PC-3 (cell line): ENCODE results near the gene MARK2. TPM values are rescaled to one million over a fixed set of nuclear protein-coding genes. Genes with fewer than 3 reads are reported as not detected.

Source experiments
- ATAC-seq: fragments of 200-7000 bp; cut with Tn5 transposase; 2 replicates; pipeline ENCODE4 v1.9.1; 2020; ENCODE audit warnings: mild to moderate bottlenecking, moderate library complexity
- BruUV-seq: library from RNA; stranded (reverse); fragments of 400-500 nt; replicated peaks from 2 replicates; lab custom pipeline; 2021; lab: Mats Ljungman, UMichigan
- CTCF ChIA-PET: fragments of 300-600 bp; sonication (Branson Sonifier 250); formaldehyde crosslinking; loops from one replicate; lab custom pipeline; 2022; ENCODE audit warnings: antibody characterized with exemption; lab: Charles Lee
- POLR2A ChIA-PET: fragments of 300-600 bp; sonication (Branson Sonifier 250); formaldehyde crosslinking; loops from one replicate; lab custom pipeline; 2022; ENCODE audit warnings: antibody characterized with exemption; ENCODE audit not compliant: unreplicated experiment; lab: Charles Lee
- DNase-seq: peaks from one replicate; pipeline ENCODE4 v3.0.0-alpha.2; 2015
- H2AFZ ChIP-seq: fragments of 300-600 bp; sonication (generic); 2 replicates; pipeline ENCODE4 v1.6.0; 2016; ENCODE audit warnings: antibody characterized with exemption, low read length
- H3F3A ChIP-seq: fragments of 300-600 bp; sonication (generic); one replicate; pipeline ENCODE4 v1.6.0; 2017; ENCODE audit warnings: antibody characterized with exemption, low read length, control low read depth, mild to moderate bottlenecking; ENCODE audit not compliant: unreplicated experiment
- H3K27ac ChIP-seq: fragments of 300-600 bp; sonication (generic); 2 replicates; pipeline ENCODE4 v1.5.1; 2016; ENCODE audit warnings: mild to moderate bottlenecking, low read length
- H3K27me3 ChIP-seq: fragments of 300-600 bp; sonication (generic); 2 replicates; pipeline ENCODE4 v1.6.1; 2016; ENCODE audit warnings: low read length, mixed read lengths
- H3K36me3 ChIP-seq: fragments of 300-600 bp; sonication (generic); 2 replicates; pipeline ENCODE4 v1.6.1; 2016; ENCODE audit warnings: low read depth, mixed run types, low read length, mixed read lengths
- H3K4me1 ChIP-seq: fragments of 300-600 bp; sonication (generic); 2 replicates; pipeline ENCODE4 v1.5.1; 2016; ENCODE audit warnings: low read length; ENCODE audit not compliant: insufficient read depth
- H3K4me2 ChIP-seq: fragments of 300-600 bp; sonication (generic); 2 replicates; pipeline ENCODE4 v1.6.0; 2016; ENCODE audit warnings: low read length
- H3K4me3 ChIP-seq: fragments of 300-600 bp; sonication (generic); 2 replicates; pipeline ENCODE4 v1.5.1; 2016; ENCODE audit warnings: mild to moderate bottlenecking, low read length, mixed read lengths
- H3K79me2 ChIP-seq: fragments of 300-600 bp; sonication (generic); 2 replicates; pipeline ENCODE4 v1.6.1; 2017; ENCODE audit warnings: low read length, mixed read lengths
- H3K9ac ChIP-seq: fragments of 300-600 bp; sonication (generic); 2 replicates; pipeline ENCODE4 v1.6.0; 2016; ENCODE audit warnings: mild to moderate bottlenecking, low read length
- H3K9me2 ChIP-seq: fragments of 300-600 bp; sonication (generic); replicated peaks from 2 replicates; pipeline ENCODE4 v1.6.1; 2016; ENCODE audit warnings: mixed run types, low read length, mixed read lengths
- H3K9me3 ChIP-seq: fragments of 300-600 bp; sonication (generic); 2 replicates; pipeline ENCODE4 v1.6.1; 2016; ENCODE audit warnings: low read length, mixed read lengths
- H4K20me1 ChIP-seq: fragments of 300-600 bp; sonication (generic); 2 replicates; pipeline ENCODE4 v1.6.1; 2016; ENCODE audit warnings: low read length, mixed read lengths
- EZH2 ChIP-seq: fragments of 300-600 bp; sonication (generic); IDR thresholded peaks from one replicate; pipeline ENCODE4 v1.6.1; 2017; ENCODE audit warnings: antibody characterized with exemption, mild to moderate bottlenecking, low read length; ENCODE audit not compliant: unreplicated experiment
- EZH2phosphoT487 ChIP-seq: fragments of 300-600 bp; sonication (generic); IDR thresholded peaks from 2 replicates; pipeline ENCODE4 v1.6.1; 2018; ENCODE audit warnings: mild to moderate bottlenecking, antibody characterized with exemption, low read length, borderline replicate concordance
- intact Hi-C: fragments of 100-400 bp; cut with micrococcal nuclease; formaldehyde crosslinking; loops from 2 replicates; pipeline ENCODE4 v1.9.0; 2023
- total RNA-seq: library from RNA; depleted of rRNA; stranded (reverse); fragments of >200 nt; gene quantifications from 2 replicates; pipeline ENCODE4 v1.2.3, GENCODE V29; 2014
- TF ChIP-seq, protein P1 (sequence below): fragments of 300-600 bp; sonication (generic); conservative IDR thresholded peaks from 2 replicates; pipeline ENCODE4 v1.5.1; 2017; ENCODE audit warnings: antibody characterized with exemption, low read depth, mild to moderate bottlenecking, low read length

MARK2 gene
- total RNA-seq, 1 experiment from 2014 or later: 60.1 TPM

DNA sequence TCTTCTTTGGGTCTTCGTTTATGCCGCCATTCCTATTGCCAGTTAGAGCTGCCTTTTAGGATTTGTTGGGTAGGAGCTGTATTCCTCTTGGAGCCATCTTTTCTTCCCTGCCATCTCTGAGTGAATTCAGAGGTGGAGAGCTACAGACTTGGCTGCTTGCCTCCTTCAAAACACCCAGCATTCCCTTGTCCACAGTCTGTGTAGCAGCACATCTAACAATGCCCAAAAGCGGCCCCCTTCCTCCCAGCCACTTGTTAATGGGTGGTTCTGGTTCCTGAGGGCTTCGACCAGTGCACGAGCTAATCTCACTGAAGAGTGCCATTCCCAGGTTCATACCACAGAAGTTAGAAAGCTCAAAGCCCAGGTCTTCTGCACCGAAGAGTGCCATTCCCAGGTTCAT lies 37.7 kb downstream of the MARK2 start:
- no TSS peak for BruUV-seq
- ChIA-PET CTCF (interaction anchor here (1.2 kb wide), 1 partner anchor 39 kb away, joined by 4 read pairs; no protein-coding TSS in a partner anchor), POLR2A (no interaction called here)
- Histone ChIP-seq H3K9ac (no peak overlapping the region), H3K79me2 (peaks cover 88% of the 10 kb centered on the region), H3F3A (no peaks in the 10 kb centered on the region), H3K27ac (no peak overlapping the region), H3K36me3 (peaks cover 5% of the 10 kb centered on the region), H4K20me1 (peaks cover 27% of the 10 kb centered on the region), H3K4me2 (no peak overlapping the region), H3K9me3 (no peaks in the 10 kb centered on the region), H3K4me3 (no peak overlapping the region), H3K4me1 (peaks cover 31% of the 10 kb centered on the region), H3K27me3 (no peaks in the 10 kb centered on the region), H3K9me2 (no peaks in the 10 kb centered on the region), H2AFZ (no peak overlapping the region)
- intact Hi-C loops: no loop called here
- DNase-seq: no peak
- TF ChIP-seq EZH2 (no peak), EZH2phosphoT487 (no peak)
- TF ChIP-seq, protein P1, sequence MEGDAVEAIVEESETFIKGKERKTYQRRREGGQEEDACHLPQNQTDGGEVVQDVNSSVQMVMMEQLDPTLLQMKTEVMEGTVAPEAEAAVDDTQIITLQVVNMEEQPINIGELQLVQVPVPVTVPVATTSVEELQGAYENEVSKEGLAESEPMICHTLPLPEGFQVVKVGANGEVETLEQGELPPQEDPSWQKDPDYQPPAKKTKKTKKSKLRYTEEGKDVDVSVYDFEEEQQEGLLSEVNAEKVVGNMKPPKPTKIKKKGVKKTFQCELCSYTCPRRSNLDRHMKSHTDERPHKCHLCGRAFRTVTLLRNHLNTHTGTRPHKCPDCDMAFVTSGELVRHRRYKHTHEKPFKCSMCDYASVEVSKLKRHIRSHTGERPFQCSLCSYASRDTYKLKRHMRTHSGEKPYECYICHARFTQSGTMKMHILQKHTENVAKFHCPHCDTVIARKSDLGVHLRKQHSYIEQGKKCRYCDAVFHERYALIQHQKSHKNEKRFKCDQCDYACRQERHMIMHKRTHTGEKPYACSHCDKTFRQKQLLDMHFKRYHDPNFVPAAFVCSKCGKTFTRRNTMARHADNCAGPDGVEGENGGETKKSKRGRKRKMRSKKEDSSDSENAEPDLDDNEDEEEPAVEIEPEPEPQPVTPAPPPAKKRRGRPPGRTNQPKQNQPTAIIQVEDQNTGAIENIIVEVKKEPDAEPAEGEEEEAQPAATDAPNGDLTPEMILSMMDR: no peak
- no peak for ATAC-seq

DNA sequence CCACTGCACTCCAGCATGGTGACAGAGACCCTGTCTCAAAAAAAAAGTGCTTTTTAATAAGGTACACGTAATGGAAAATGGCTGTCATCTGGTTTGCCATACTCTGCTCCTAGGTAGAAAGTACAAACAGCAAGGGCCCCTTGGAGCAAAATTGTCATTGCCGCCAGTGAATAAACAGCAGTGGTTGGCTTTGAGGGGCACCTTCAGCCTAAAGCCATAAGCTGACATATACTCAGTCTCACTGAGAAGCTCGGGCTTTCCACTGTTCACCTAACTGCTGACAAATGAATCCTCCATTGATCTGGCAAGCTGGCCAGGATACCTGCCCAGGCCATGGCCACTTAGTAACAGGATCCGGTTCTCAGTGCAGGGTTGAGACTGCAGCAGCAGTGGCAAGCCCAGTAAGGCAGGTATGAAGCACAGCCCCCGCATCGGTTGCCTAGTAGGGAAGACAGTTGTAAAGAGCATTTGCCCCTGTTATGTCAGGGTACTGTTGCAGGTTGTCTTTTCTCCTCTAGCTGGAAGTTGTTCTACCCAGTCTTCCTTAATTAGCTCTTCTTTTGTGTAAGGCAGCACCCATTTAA lies 38.8 kb downstream of the MARK2 start:
- DNase-seq: no peak

More for the DNA sequence above, 38.8 kb downstream of the MARK2 start:
- Histone ChIP-seq H3K4me2 (no peak overlapping the region), H3K9ac (no peak overlapping the region), H3K9me3 (no peaks in the 10 kb centered on the region), H3K9me2 (no peaks in the 10 kb centered on the region), H3F3A (no peaks in the 10 kb centered on the region), H3K27me3 (no peaks in the 10 kb centered on the region), H3K4me3 (no peak overlapping the region), H3K79me2 (peaks cover 91% of the 10 kb centered on the region), H3K4me1 (peaks cover 23% of the 10 kb centered on the region), H2AFZ (no peak overlapping the region), H4K20me1 (peaks cover 27% of the 10 kb centered on the region), H3K27ac (no peak overlapping the region), H3K36me3 (peaks cover 5% of the 10 kb centered on the region)
- POLR2A ChIA-PET: no interaction called here
- ATAC-seq: no peak
- CTCF ChIA-PET: interaction anchor here (0.6 kb wide), 1 partner anchor 958 kb away, joined by 14 read pairs; no protein-coding TSS in a partner anchor
- BruUV-seq: no TSS peak
- intact Hi-C loops: no loop called here
- TF ChIP-seq EZH2 (no peak), EZH2phosphoT487 (no peak)
- TF ChIP-seq, protein P1: no peak
